Hippocampal formation (tissue), 2 donors: Measurements from ENCODE around the gene OSBPL2.

Source experiments
- DNase-seq, 2 donors: peaks; one replicate each; lab custom pipeline; 2025; lab: John Stamatoyannopoulos, UW

OSBPL2 gene

GRCh38 chr20:62206388-62206775 is 31.9 kb upstream of the OSBPL2 start:
- DNase-seq: no peak

GRCh38 chr20:62208061-62208794 is 30.1 kb upstream of the OSBPL2 start:
- DNase-seq: no peak

GRCh38 chr20:62208795-62209755 is 29.2 kb upstream of the OSBPL2 start:
- no peak for DNase-seq

GRCh38 chr20:62209850-62210495 is 28.3 kb upstream of the OSBPL2 start:
- no peak for DNase-seq

DNA sequence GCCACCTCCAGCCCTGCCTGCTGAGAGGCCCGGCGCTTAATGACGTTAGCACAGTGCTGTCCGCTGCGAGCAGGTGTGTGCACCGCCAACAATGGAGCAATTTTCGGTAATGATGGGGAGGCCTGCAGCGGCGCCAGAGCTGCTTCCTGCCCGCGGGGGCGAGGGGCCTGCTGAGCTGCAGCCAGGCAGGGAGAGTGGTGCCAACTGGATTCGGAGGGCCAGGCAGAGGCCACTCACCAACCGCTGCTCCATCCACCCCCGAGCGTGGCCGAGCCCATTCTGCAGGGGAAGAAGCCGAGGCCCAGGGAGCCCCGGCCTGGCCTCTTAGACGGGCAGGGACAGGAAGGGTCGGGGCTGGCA is 27.8 kb upstream of the OSBPL2 start:
- no peak for DNase-seq

DNA sequence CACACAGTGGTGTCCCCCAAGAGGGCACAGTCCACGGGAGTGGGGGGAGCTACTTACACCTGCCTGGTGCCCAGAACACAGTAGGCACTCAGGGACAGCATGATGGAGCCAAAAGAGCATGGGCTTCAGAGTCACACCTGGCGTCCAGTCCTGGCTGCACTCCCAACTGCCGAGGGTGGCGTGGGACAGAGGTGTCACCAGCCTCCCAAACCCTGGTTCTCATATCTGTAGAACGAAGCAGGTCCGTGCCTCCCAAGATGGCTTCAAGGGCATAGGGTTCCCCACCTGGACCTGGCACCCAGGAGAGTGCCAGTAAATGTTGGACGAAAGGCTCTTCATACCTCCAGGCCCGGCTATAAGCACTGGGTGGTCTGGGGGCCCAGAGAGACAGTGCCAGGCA is 27.1 kb upstream of the OSBPL2 start:
- DNase-seq: no peak

- no peak for DNase-seq
Measured at GRCh38 chr20:62211769-62212288, 26.5 kb upstream of the OSBPL2 start.

DNA sequence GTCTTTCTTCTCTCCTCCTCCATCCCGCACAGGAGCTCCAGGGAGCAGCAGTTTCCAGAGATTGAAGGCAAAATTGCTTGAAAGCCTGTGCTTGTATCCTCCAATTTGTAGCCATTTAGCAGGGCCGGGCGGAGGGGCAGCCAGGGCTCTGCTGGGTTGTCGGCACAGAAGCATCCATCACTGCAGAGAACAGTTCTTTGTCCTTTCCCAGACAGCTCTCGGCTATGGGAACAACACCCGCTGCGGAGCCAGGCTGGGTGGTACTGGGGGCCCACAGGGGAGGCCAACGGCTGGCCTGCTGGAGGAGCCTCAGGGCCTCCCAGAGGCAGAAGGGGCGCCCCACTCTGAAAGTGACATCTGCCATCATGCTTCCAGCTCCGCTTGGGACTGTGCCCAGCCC is 26.0 kb upstream of the OSBPL2 start:
- DNase-seq: no peak

DNA sequence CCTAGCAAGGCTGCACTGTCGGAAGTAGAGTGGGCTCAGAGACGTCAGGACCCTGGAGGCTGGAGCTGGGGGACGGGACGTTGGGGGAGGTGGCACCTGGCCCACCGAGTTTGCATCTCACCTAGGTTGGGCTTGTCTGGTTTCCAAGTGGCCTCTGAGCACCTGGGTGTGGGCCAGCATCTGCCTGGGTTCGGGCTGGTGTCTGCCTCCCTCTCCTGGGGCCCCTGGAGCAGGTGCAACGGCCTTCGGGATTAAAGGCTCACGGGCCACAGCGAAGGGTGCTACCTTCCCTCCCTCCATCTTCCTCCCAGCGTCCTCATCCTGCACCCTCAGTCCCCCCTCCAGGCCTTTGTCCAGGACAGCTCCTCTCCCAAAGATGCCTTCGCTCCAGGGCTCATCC is 24.3 kb upstream of the OSBPL2 start:
- DNase-seq: no peak

- DNase-seq: no peak
Measured at GRCh38 chr20:62215020-62215990, 23.0 kb upstream of the OSBPL2 start.

DNA sequence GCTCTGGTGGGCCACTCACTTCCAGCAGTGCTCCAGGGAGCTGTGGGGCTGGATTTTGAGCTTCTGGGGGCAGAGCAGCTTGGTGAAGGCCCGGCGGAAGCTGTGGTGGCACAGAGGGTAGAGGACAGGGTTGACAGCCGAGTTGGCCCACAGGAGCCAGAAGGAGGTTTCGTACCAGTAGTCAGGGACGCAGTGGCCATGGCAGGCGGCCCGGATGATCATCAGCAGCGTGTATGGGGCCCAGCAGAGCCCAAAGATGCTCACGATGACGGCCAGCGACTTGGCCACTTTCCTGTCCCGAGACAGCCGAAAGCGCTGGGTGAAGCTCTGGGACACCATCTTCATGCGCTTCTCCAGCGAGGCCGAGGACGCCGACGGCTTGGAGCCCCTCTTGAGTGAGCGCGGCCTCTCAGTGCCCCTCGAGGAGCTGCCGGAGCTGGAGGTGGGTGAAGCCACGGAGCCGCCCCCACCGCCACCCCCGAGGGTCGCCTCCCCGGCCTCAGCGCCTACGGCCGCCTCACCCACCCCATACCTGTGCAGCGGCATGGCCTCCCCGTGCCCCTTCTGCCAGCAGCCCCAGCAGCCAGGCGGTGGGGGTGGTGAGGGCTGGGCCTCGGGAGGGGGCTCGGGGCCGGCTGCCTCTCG is 22.2 kb upstream of the OSBPL2 start:
- no peak for DNase-seq

GRCh38 chr20:62216636-62217566 is 21.4 kb upstream of the OSBPL2 start:
- no peak for DNase-seq

DNA sequence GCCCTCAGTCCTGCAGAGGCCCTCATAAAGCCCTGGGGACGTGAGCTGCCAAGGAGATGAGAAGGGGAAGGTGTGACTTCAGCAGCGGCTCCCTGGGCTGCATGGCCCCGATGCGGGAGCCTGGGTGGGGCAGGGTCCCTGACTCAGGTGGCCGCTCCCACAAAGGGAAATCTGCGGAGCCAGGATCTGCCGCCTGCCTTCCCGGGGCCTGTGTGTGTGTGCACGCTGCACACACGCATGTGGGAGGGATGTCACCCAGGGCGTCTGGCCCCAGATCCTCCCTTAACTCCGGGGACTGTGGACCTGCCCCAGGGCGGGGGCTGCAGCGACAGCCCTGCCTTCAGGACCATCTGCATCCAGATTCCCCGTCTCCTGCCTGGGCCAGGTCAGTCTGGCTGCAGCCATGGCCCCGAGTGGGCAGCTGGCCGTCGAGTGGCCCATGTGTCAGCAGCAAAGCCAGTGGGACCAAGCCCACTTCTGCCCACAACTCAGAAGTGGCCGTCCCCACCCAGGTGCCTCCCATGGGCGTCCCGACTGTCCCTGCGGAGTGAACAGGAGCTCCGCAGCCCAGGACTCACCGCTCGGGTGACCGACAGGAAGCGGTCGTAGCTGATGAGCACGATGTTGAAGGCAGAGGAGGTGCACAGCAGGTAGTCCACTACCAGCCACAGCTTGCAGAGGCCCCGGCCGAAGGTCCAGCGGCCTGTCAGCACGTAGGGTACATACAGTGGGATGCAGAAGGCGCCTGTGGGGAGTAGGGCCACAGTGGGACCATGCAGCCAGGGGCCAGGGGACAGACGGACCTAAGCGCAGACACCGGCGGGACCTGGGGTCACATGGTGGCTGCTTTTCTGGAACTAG is 20.2 kb upstream of the OSBPL2 start:
- DNase-seq: no peak

DNA sequence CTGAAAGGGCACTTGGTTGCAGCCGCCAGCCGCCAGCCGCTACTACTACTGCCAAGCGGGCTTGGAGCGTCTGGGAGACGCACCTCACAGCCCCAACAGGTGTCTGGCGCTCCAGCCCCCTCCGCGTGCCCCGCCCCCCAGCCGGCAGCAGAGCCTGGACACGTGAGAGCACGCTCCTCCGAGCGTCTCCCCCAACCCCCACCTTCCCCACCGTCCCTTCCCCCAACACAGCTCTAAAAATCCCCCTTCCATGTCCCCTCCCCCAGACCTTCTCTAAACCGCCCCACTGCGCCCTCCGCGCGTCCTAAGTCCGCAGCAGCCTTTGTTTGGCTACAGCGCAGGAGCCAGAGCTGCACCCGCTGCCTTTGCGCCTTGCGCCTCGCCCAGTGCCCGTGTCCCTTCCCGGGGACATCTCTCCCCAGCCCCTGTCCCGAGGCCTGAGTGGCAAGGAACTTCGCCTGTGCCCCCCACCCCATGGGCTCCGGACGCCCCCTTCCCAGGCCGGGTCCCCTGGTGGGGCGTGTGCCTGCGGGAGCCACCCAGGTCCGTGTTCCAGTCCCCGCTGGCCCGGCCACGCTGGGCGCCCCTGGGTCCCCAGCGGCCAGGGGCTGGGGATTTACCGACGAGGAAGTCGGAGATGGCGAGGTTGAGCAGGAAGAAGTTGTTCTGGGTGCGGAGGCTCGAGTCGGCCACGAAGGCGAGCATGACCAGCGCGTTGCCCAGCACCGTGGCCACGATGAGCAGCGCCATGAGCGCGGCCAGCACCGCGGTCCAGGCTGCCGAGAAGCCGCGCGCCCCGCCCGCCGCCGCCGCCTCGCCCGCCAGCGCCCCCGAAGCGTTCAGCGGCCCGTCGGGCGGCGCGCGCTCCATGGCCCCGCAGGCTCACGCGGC is 19.0 kb upstream of the OSBPL2 start:
- DNase-seq: no peak

- peak in 1 of 2 donors; percentile 19 for DNase-seq
Measured at GRCh38 chr20:62219992-62220665, 18.2 kb upstream of the OSBPL2 start, which contains the start of gene HRH3. TSS of gene HRH3 (minus strand) at chr20:62220278. CDS start at chr20:62219970, 308 bp downstream.

GRCh38 chr20:62220666-62221568 is 17.4 kb upstream of the OSBPL2 start:
- no peak for DNase-seq
